HG02938 (cell line): ENCODE results near the gene SND1.

Experiments
- ATAC-seq: cut with Tn5 transposase; IDR thresholded peaks from one replicate; pipeline ENCODE4 v1.9.1; 2021; ENCODE audit warnings: mild to moderate bottlenecking, moderate library complexity; ENCODE audit not compliant: unreplicated experiment

Gene SND1

DNA sequence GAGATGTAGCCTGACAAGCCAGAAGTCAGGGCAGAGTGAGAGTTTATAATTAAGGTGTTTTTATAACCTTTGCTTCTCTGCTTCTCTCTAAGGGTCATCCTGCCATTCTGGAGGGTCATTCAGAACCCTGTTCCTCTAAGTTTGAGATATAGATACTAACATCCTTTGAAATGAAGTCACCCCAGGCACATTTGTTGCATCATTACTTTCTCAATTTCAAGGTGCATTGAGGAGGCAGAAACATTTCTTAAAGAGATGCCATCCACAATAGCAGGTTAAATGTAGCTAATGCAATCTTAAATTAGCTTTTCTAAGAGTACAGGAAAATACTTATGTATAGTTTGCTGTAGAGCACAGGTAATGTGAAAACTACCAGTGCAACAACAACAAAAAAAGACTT is 272.9 kb downstream of the SND1 start:
- no peak for ATAC-seq

DNA sequence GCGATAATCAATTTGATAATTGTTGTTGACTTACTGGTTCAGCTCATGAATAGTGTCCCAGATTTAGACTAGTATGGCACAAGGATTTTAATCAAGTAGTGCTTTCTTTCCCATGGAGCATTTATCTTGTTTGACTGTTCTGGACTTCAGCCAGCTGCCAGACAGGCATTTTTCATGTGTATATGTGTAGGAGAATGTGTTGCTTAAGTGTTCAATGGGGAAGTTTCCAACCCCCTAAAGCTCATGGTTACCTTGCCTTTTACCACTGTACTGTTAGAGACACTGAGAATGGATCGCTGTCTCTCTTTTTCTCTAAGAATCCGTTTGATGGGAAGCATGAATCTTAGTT is 275.3 kb downstream of the SND1 start:
- no peak for ATAC-seq

DNA sequence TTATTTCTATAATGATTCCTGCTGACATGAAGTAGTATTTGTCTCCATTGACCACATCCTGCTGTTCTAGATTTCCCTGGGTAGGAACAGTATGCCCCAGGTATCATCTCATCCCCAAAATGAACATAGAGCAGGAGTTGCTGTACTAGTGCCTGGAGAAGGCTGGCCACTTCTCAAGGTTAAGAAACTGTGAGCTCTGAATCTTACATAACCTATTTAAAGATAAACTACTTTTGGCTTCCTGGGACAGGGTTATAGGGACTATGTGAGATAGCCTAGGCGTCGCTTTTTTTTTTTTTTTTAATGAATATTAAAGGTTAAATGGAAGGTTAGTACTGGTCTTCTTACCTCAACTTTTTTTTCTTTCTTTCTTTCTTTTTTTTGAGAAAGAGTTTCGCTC is 276.2 kb downstream of the SND1 start:
- no peak for ATAC-seq

- no peak for ATAC-seq
These were observed 276.9 kb downstream of the SND1 start for GRCh38 chr7:127928852-127929251.

- ATAC-seq, result no peak
These were observed 278.6 kb downstream of the SND1 start for GRCh38 chr7:127930341-127931328.

DNA sequence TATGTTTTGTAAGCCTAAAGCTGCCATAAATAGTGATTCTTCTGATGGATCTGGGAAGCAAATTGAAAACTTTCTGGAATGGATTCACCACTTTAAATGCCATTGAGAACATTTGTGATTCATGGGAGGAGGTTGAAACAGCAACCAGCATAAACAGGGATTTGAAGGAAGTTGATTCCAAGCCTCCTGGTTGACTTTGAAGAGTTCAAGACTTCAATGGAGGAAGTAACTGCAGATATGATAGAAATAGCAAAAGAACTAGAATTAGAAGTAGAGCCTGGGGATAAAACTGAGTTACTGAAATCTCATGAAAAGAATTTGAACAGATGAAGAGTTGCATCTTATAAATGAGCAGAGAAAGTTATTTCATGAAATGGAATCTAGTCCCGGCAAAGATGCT is 280.1 kb downstream of the SND1 start:
- no peak for ATAC-seq

DNA sequence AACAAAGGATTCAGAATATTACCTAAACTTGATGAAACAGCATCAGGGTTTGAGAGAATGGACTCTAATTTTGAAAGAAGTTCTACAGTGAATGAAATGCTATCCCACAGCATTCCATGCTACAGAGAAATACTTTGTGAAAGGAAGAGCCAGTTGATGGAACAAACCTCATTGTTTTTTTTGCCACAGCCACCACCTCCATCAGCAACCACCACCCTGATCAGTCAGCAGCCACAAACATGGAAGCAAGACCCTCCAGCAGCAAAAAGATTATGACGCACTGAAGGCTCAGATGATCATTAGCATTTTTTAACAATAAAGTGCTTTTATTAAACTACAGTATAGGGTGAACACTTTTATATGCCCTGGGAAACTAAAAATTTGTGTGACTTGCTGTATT is 280.5 kb downstream of the SND1 start:
- no peak for ATAC-seq

GRCh38 chr7:127933146-127933545 is 281.2 kb downstream of the SND1 start:
- no peak for ATAC-seq

DNA sequence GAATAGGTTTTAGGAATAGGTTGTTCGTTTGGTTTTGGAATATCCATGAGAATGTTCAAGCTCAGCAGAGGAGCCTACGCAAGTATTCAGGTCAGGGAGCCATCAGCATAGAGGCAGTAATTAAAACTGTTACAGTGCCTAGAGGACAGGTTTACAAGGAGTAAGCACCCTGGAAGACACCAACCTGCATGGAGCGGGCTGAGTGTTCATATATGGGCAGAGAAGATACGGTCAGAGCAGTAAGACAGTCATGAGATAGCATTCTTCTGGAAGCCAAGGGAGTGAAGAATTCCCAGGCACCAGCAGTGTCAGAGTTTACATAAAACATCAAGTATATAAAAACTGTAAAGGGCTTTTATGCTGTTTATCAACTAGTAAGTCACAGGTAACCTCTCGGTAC is 282.7 kb downstream of the SND1 start:
- no peak for ATAC-seq

- ATAC-seq, result no peak
These were observed 283.9 kb downstream of the SND1 start for GRCh38 chr7:127935847-127936376.

DNA sequence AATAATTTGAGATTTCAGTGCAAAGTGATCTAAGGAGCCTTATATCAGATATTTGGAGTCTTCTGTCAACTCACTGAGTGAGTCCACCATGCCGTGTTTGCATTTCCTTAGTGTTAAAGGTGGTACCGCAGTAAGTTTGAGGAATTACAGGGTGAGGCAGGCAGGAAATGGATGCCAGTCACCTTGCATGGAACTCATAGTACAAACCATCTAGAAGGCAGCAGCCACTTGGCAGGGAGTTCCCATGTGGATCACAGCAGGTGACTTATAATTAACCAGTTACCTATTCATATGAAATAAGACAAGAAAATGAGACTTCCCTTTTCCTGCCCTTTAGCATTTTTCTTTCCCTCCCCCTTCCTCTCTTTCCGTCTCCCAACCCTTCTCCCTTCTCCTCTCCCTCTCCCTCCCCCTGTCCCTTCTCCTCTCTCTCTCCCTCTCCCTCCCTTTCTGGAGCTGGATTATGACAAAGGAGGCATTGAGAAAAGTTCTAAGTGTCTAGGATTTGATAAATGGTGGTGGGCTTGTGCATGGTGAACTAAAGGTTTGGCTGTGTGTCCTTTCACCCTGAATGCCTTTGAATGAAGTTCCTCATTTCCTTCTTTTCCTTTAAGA is 285.2 kb downstream of the SND1 start:
- no peak for ATAC-seq

GRCh38 chr7:127938588-127938987 is 286.6 kb downstream of the SND1 start:
- ATAC-seq, result no peak

DNA sequence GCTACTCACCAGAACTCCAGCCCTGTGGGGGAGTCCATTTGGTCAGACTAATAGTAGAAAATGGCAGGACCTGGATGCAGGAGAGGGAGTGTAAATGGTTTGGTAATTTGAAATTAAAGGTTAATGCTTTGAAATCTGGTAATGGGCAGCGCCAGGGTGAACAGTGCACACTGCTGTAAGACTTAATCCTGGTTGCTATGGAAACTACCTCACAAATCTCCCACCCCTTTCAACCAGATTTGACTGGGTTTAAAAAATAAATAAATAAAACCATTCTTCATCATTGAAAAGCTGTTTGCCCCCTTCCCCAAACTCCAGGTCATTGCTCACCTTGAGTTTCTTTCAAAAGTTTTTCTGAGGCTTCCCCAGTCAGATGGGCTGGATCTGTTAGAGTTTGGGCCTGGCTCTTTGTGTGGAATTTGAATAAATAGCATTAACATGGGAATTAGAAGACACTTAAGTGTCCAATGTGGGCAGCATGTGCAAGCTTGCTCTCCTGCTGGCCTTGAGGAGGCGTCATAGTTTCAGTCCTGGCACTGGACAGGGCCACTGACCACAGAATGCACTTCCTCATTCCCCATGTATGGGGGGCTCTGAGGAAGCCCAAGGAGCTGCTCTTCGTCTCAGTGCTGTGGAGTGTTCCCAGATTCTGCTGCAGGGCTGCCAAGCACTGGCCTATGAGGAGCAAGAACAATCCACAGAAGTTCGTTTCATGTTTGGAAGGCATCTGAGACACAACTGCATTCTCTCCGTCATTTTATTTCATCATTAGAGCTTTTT is 288.6 kb downstream of the SND1 start:
- ATAC-seq, result no peak

- no peak for ATAC-seq
These were observed 289.6 kb downstream of the SND1 start for GRCh38 chr7:127941476-127942210.

GRCh38 chr7:127943541-127944521 is 291.8 kb downstream of the SND1 start:
- ATAC-seq, result no peak

DNA sequence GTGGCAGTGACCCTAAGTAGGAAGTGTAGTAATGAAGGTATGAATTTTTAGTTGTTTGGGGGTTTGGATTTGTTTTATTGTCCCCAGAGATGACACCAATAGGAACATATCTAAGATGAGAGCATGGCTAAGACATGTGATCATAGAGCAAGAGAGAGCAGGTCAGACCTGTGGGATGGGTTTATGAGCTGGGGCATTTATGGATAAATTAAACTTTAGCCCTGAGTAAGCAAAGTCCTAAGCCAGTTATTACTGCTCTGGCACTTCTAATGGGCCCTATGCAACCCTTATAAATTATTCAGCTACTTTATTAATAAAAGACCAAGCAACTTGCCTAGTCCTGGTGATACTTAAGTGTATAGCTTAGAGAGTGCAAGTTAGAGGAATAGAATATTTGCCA is 294.1 kb downstream of the SND1 start:
- no peak for ATAC-seq

DNA sequence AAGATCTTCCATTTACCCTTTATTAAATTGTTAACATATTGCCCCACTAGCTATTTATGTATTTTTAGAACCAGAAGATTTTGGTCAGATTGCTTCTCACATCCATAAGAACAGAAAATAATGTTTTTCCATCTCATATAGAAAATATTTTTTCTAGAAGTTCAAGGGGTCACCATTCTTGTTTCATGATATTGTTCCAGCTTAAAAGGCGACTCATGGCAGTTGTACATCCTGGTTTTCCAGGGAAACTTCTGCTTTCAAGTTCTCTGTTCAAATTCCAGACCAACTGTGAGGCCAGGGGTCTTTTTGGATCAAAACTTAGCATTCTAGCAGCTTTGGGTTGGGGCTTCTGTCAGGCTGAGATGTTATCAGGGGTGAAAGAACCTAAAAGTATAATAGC is 294.9 kb downstream of the SND1 start:
- no peak for ATAC-seq

GRCh38 chr7:127948312-127948711 is 296.3 kb downstream of the SND1 start:
- ATAC-seq, result no peak

DNA sequence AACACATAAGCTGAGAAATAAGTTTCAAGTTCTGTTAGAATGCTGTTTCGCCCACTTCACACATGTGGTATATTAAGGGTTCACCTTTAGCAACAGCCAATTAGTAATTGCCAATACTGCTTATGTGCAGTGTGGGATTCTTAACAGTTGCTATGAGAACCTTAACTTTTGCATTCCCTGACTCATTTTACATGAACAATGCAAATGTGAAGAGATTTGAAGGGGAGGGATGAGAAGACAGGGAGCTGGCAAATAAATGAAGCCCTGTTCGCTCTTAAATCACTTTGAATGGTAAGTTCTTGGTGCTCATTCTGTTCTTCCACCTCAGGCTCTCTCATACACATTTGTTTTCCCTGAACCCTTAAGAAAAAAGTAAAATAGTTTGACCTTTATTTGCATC is 296.9 kb downstream of the SND1 start:
- ATAC-seq, result no peak
